T-helper 22 cell (primary cell): ENCODE results near the gene PHC1.

Experiments used
- DNase-seq: peaks from one replicate; pipeline ENCODE4 v3.0.0-alpha.2; 2020; ENCODE audit warnings: low read depth

Gene PHC1

GRCh38 chr12:8950221-8950527, 35.9 kb downstream of the PHC1 start:
- DNase-seq = no peak

DNA sequence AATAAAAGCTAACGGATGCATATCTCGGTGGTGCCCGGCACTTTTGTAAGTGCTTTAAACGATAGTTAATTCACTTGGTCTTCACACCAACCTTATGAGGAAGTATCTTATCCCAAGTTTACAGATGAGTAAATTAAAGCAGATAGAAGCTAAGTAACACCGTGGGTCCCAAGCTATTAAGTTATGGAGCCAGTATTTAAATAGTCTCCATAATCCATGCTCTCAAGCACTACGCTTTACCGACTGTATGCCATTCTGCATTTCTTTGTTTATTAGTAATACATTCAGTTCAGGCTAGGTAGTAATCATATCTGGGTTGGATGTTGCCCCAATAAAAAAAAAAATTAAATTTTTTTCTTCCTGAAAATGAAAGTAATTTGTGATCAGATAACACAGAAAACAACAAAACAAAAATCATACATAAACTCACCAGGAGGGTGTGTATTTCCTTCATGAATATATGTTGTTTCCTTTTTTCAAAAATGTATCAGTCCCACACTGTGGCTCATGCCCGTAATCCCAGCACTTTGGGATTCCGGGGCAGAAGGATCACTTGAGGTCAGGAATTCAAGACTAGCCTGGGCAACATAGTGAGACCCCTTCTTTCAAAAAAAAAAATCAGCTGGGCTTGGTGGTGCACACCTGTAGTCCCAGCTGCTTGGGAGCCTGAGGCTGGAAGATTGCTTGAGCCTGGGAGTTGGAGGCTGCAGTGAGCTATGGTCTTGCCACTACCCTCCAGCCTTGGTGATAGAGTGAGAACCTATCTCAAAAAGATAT, 36.6 kb downstream of the PHC1 start:
- DNase-seq = no peak

DNA sequence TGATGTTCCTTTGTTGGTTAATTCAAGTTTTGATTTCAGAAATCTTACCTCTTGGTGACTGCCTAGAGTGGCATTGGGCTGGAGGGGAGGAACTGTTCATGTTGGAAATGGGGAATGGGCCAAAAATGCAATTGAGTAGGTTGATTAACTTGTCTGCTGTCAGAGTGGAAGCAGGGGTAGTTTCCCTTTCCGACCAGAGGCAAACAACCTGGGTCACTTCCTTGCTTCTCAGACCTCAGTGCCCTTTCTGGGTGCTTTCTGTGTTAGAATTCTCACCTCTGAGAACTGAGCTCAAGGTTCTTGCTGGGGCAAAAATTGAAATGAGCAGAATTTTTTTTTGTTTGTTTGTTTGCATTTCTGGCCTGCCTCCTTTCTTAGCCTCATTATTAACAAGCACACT, 37.4 kb downstream of the PHC1 start:
- DNase-seq = no peak

- peak; percentile 70 for DNase-seq
Measured at GRCh38 chr12:8953773-8954402, 39.6 kb downstream of the PHC1 start.

- no peak for DNase-seq
Measured at GRCh38 chr12:8956073-8956472, 41.8 kb downstream of the PHC1 start.

DNA sequence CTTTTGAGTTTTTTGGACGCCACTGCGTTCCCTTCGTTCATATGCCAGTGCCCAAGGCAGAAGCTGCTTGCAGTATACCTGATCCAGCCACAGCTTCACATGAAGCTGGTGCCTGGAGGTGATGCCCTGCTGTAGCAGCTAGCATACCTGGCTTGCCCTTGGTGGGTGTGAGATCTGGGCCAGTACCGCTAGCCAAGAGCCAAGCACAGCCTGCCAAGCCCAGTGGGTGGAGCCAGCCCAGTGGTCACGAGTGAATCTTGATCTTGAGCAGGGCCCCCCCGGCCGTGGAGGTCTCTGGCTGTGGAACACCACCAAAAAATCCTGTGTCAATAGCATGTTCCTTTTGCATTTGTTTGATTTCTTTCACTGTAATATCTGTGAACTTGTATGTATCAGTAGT, 42.5 kb downstream of the PHC1 start:
- DNase-seq = no peak

GRCh38 chr12:8957561-8957960, 43.3 kb downstream of the PHC1 start:
- DNase-seq = no peak

DNA sequence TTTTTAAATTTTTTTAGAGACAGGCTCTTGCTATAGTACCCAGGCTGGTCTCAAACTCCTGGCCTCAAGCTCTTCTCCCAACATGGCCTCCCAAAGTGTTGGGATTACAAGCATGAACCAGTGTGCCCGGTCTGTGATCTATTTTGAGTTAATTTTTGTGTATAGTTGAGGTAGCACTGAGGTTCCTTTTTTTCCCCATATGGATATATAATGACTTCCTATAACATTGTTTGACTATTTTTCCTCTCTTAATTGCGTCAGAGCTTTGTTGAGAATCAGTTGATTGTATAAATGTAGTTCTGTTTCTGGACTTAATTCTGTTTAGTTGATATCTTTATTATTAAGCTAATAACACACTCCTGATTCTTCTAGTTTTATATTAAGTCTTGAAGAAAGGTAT, 43.8 kb downstream of the PHC1 start:
- DNase-seq = no peak

- no peak for DNase-seq
Measured at GRCh38 chr12:8960176-8960575, 45.9 kb downstream of the PHC1 start.

GRCh38 chr12:8968761-8969160, 54.5 kb downstream of the PHC1 start:
- DNase-seq = no peak

DNA sequence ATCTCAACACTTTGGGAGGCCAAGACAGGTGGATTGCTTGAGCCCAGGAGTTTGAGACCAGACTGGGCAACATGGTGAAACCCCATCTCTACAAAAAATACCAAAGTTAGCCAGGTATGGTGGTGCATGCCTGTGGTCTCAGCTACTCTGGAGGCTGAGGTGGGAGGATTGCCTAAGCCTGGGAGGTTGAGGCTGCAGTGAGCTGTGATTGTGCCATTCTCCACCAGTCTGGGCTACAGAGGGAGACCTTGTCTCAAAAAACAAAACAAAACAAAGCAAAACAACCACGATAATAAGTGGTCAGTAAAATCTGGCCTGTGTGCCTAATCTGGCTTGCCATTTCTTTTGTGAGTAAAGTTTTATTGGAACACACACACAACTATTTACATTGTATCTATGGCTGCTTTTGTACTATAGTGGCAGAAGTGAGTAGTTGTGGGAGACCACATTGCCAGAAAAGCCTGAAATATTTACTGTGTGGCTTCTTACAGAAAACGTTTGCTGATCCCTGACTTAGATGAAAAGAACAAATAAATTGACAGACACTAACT, 55.6 kb downstream of the PHC1 start:
- no peak for DNase-seq

GRCh38 chr12:8970432-8970831, 56.1 kb downstream of the PHC1 start:
- DNase-seq = no peak

GRCh38 chr12:8980137-8980536, 65.8 kb downstream of the PHC1 start:
- DNase-seq = no peak

DNA sequence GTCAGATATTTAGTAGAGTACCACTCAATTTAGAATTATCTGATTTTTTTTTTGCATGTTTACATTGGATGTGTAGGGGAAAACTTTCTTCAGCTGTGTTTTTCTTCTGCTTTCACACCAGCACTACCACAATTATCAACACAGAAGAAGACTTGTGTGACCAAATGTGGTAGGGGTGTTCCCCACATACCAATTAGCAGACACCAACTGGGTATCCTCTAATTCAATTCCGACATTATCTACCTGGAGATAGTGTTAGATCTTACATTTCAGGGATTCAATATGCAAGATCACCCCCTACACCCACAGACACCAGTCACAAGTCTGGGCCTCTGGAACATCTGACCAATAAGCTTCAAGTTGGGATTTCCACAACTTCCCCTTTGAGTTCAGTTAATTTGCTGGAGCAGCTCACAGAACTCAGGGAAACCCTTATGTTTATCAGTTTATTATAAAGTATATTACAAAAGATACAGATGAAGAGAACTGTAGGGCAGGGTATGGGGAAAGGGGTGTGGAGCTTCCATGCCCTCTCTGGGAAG, 71.0 kb downstream of the PHC1 start:
- DNase-seq = no peak

- no peak for DNase-seq
Measured at GRCh38 chr12:8987163-8987562, 72.9 kb downstream of the PHC1 start.

GRCh38 chr12:8987685-8988084, 73.4 kb downstream of the PHC1 start:
- no peak for DNase-seq

DNA sequence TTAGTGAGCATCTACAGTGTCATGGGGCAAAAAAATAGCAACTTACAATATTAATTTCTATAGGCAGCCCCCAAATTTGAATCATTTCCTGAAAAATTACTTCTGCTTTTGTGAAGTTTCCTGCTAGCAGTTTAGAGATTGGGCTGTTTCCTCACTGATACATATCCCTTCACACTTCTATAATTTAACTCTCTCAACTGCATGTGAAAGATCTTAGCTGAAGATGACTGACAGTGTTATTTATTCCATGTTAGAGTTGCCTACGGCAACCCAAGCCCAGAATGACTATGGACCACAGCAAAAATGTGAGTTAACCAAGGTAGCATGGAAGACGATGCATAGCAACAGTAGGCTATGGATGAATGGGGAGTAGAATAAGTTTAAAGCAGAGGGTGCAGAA, 75.1 kb downstream of the PHC1 start, which contains the start of gene KLRG1:
TSS of gene KLRG1 (plus strand) at position 134 of the 400 bp plus-strand sequence. CDS start at position 224, 90 bp downstream.
- no peak for DNase-seq
